ENCODE measurements around the gene SLC37A4.

GRCh38 chr11:119061256-119061655 lies 30.6 kb upstream of the SLC37A4 start:
- no peak for TF ChIP-seq POLR2AphosphoS5 (IDR thresholded peaks at IDR 0.05; ENCODE audit: low read depth, low read length)
- no peak for TF ChIP-seq TAF1 (IDR thresholded peaks at IDR 0.05; ENCODE audit: low read depth, low read length)
